GM21529 (cell line): ENCODE results near the gene STMN3.

Experiments
- ATAC-seq: cut with Tn5 transposase; IDR thresholded peaks from one replicate; pipeline ENCODE4 v1.9.1; 2021; ENCODE audit not compliant: unreplicated experiment

STMN3 gene

GRCh38 chr20:63653041-63653973 is at the start of gene STMN3:
Gene STMN3, minus strand, starts transcription at chr20:63653424. Its CDS starts 79 bp downstream, at chr20:63653345.
- no peak for ATAC-seq

- no peak for ATAC-seq
These were observed 48.9 kb upstream of the STMN3 start for GRCh38 chr20:63702036-63702665.

GRCh38 chr20:63701329-63702035 is 48.3 kb upstream of the STMN3 start:
- ATAC-seq, result no peak

- ATAC-seq, result no peak
These were observed 47.8 kb upstream of the STMN3 start for GRCh38 chr20:63701051-63701328.

GRCh38 chr20:63700199-63701050 is 47.2 kb upstream of the STMN3 start:
- no peak for ATAC-seq

- no peak for ATAC-seq
These were observed 46.4 kb upstream of the STMN3 start for GRCh38 chr20:63699466-63700198.

- no peak for ATAC-seq
These were observed 45.7 kb upstream of the STMN3 start for GRCh38 chr20:63698739-63699465.

GRCh38 chr20:63697868-63698545 is 44.8 kb upstream of the STMN3 start:
- ATAC-seq, result no peak

GRCh38 chr20:63697357-63697867 is 44.2 kb upstream of the STMN3 start:
- ATAC-seq, result no peak

- ATAC-seq, result no peak
These were observed 43.6 kb upstream of the STMN3 start, which contains the start of gene TNFRSF6B for GRCh38 chr20:63696628-63697356. Gene TNFRSF6B, plus strand, starts transcription at chr20:63696652. Its CDS starts 116 bp downstream, at chr20:63696768.

- ATAC-seq, result no peak
These were observed 43.0 kb upstream of the STMN3 start for GRCh38 chr20:63696306-63696627.

- ATAC-seq, result no peak
These were observed 42.4 kb upstream of the STMN3 start for GRCh38 chr20:63695424-63696305.

- no peak for ATAC-seq
These were observed 41.6 kb upstream of the STMN3 start for GRCh38 chr20:63694584-63695423.

- ATAC-seq, result no peak
These were observed 40.7 kb upstream of the STMN3 start for GRCh38 chr20:63693733-63694583.

- no peak for ATAC-seq
These were observed 40.0 kb upstream of the STMN3 start for GRCh38 chr20:63693083-63693732.
